A673 (cell line): ENCODE results near the gene TEAD1.

Experiments used
- EZH2 ChIP-seq: fragments of 200-600 bp; sonication (generic); IDR thresholded peaks from 2 replicates; pipeline ENCODE4 v1.6.1; 2017; ENCODE audit warnings: borderline replicate concordance, low read depth, mild to moderate bottlenecking, mixed read lengths, antibody characterized with exemption, low read length; ENCODE audit not compliant: poor library complexity, severe bottlenecking
- TF ChIP-seq, protein P1 (sequence below): fragments of 300-800, 200-600 bp; sonication (generic); conservative IDR thresholded peaks from 2 replicates; pipeline ENCODE4 v1.5.1; 2017; ENCODE audit warnings: low read depth, mild to moderate bottlenecking, antibody characterized with exemption, low read length, moderate library complexity, mixed read lengths

GRCh38 chr11:12715941-12716340 lies 41.7 kb downstream of the TEAD1 start:
- TF ChIP-seq, protein P1, sequence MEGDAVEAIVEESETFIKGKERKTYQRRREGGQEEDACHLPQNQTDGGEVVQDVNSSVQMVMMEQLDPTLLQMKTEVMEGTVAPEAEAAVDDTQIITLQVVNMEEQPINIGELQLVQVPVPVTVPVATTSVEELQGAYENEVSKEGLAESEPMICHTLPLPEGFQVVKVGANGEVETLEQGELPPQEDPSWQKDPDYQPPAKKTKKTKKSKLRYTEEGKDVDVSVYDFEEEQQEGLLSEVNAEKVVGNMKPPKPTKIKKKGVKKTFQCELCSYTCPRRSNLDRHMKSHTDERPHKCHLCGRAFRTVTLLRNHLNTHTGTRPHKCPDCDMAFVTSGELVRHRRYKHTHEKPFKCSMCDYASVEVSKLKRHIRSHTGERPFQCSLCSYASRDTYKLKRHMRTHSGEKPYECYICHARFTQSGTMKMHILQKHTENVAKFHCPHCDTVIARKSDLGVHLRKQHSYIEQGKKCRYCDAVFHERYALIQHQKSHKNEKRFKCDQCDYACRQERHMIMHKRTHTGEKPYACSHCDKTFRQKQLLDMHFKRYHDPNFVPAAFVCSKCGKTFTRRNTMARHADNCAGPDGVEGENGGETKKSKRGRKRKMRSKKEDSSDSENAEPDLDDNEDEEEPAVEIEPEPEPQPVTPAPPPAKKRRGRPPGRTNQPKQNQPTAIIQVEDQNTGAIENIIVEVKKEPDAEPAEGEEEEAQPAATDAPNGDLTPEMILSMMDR = no peak
- TF ChIP-seq EZH2 = no peak
